Left cardiac atrium (tissue), 4 donors: Measurements from ENCODE around the gene BBS1. TPM values are rescaled to one million over a fixed set of nuclear protein-coding genes. Genes with fewer than 3 reads are reported as not detected.
A peak's percentile ranks its signal among the peaks of the same experiment; 100 is the strongest.

Experiments used
- ATAC-seq, 2 donors: fragments of 200-7000 bp; cut with Tn5 transposase; one replicate each; pipeline ENCODE4 v1.9.1; 2020; ENCODE audit warnings: mild to moderate bottlenecking in 2 of 2, moderate library complexity in 2 of 2
- DNase-seq: peaks from one replicate; pipeline ENCODE4 v3.0.0-alpha.2; 2020
- intact Hi-C, 2 donors: fragments of 100-400 bp; cut with DNase I; formaldehyde crosslinking; loops; one replicate each; pipeline versions ENCODE4 v1.14.1 to v1.15.1; 2022 to 2023
- total RNA-seq, 2 donors: library from RNA; stranded (reverse); fragmentation: NEBNext Ultra II Directional; extraction: Animal tissue kit (Norgen Biotek cat#: 25700); gene quantifications; one replicate each; pipeline ENCODE4 v1.2.1, GENCODE V29; 2021
- donor health status: DM: no; HTN: yes; CAD: no.
- donor health status: DM: no; HTN: yes; CAD: no; lungs with severe emphysema.
- donor health status: DM: yes; HTN: yes; CAD: no.
- donor health status: Dilated cardiomyopathy.

BBS1 gene
- total RNA-seq, 2 donors from 2014 or later, result 18.7 to 18.9 TPM

DNA sequence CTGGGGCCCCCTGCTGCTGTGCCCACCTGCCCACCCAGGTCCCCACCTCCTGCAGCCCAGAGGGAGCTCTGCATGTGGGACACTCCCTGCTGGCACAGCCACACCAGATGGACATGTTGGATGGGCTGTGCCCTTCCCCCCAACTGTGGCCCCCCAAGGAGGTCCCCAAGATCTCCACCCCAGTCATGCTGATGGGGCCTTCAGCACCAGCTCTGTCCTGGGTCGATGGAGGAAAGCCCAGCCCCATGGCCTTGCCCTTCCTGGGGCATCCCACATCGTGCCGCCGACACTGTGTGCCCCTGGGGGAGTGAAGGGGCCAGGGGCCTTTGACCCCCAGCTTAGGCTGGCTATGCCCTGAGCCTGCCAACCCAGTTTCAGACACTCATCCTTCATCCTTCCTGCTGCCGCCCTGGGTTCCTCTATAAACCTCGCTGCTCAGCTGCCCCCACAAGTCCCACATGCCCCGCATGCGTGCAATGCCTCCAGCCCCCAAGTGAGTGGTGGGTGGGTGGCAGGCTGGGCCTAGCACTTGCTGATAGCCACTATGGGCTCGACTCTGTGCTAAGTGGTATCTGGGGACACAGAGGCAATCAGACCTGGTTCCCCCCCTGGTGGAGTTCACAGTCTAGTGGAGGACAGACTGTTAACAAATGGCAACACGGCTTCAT lies 34.1 kb upstream of the BBS1 start:
- DNase-seq, result no peak
- ATAC-seq, result no peak
- intact Hi-C loops, result no loop called here

DNA sequence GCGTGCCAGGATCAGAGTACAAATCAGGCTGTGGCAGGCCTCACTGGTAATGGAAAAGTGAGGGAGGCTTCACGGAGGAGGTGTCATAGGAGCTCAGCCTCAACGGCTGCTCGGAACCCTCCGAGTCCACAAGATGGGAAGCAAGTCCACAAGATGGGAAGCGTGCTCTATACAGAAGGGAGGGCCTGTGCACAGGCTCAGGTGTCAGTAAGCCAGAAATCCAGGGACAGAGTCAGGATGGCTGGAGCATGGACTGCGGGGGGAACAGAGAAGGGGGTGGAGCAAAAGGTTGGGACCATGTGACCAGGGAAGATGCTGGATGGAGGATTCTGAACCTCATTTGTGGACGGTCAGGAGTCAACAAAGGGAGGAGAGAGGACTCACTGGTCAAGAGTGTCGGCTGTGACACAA lies 33.6 kb upstream of the BBS1 start:
- DNase-seq (no peak), ATAC-seq (no peak)
- intact Hi-C loops, result no loop called here

DNA sequence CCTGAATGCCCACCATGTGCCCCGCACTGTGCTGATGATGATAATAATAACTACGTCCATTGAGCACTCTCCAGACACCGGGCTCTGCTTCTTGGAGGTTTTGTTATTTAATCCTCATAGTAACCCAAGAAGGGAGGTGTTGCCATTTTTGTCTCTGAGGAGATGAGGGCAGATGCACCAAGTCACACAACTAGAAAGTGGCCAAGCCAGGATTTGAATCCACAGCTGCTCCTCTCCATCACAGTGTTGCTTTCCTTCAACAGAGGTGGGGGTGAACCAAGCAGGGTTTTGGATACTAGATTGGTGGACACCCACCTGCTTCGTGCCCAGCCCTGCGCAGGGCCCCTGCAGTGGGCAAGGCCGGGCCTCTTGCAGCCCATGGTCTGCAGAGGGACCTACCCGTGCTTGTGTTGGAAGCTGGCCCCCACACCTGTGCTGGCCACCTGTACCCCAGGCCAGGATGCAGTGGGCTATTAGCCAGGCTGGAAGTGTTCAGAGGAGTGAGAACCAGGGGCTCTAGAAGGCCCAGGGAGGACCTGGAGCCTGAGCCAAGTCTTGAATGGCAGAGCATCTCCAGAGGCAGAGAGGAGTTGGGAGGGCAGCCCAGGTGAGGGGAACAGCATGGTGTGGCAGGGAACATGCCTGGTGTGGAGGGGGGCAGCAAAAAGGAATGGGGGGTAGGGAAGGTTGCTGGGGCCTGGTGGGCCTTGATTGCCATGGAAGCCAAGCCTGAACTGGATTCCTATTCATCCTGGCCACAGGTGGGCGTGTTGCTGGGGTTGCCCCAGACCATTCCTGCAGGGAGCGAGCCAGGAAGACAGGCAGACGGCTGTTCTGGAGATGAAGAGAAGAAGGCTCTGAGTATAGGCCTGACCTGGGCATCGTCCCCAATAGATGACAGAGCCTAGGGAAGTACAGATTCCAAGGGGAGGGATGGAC lies 32.9 kb upstream of the BBS1 start:
- intact Hi-C loops, result no loop called here
- ATAC-seq, result no peak

DNA sequence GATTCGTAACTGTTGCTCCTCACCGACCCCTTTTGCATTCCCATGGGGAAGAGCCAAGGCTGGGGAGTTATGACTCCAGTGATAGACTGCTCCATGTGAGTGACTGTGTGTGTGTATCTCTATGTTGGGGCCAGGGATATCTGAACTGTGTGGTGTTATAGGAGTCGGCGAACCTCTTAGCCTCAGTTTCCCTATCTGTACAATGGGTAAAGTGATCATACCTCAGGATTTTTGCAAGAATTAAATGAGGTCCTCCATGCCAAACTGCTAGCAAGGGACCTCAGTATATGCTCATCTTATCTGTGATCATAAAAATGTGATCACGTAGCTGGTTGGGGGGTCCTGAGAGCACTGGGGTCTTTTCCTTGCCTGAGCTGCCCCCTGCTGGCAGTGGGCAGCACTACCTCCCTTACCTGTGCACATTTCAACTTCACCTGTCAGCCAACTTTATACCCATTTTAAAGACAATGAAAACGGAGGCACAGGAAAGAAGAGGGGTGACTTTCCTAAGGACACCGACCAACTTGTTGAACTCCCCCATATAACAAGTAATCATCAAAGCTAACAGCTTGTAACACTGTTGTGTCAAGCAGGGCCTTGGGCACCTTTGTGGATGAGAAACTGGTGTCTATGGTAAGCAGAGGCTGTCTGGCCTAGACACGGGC lies 31.6 kb upstream of the BBS1 start:
- no peak for DNase-seq
- intact Hi-C loops, result no loop called here
- no peak for ATAC-seq

More for the DNA sequence above, 32.9 kb upstream of the BBS1 start:
- DNase-seq, result no peak

DNA sequence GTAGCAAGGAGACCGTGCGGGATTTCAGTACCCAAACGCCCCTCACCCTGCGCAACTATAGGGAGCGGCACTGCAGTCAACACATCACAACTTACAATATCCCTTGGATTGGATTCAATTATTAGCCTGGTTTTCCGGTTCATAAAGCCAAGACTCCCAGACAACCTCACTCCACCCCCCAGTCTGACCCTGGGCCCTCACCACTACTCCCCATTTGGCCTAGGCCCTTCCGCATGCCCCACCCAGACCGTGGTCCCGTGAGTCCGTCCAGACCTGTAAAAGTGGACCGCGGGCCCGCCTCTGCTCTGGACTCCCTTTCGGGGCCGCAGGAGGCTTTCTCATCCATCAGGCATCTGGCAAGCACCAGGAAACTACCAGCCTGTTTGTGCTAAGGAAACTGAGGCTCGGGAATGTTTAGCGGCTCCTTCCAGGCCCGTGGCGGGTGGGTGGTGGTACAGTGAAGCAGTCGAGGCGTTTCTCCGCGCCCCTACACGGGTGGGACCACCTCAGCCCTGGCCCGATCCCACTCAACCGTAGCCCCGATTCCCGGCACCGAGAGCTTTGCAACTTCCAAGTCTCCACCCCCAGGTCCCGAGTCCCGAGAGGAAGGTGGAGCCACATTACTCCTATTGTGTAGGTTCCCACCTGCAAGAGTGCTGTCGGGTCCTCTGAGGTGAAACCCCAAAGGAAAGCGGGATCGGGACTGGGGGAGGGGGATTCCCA lies 30.9 kb upstream of the BBS1 start:
- ATAC-seq (peak; percentile 39 to 46), DNase-seq (peak; percentile 60)
- intact Hi-C loops, result no loop called here

DNA sequence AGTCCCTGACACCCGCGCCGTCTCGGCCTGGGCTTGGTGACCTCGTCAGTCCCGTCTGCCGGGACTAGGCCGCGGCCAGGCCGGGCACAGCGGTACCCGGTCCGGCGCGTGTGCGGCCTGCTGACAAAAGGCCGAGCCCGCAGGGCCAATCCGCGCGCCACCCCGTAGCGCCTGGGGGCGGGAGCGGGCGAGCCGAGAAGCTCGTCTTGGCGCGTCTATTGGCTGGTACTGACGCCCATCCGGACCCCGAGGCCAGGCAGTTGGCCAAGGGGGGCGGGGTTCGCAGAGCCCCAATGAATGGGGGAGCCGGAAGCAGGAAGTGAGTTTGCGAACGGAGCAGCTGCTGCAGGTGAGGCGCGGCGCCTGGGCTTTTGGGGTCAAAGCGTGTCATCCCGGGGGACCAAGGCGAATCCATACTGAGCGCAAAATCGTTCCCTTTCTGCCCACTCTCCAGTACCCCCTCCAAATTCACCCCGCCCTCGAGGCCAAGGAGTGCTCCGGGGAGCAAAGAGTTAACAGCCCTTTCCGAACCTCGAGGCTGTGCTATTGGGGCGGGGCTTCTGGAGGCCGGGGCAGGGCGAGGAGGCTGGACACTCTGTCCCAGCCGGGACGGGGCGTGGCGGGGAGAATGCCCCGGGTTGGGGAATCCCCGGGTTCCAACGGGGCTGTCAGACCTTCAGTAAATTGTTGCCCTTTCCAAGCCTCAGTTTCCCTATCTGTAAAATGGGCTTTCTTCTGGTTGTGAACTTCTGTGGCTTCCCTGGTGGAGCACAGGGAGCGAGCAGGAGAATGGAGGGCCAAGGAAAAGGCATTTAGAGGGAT lies 30.1 kb upstream of the BBS1 start, which contains the start of gene DPP3:
DPP3 (plus strand) TSS at position 318 of the 822 bp plus-strand sequence. CDS start 1,767 bp downstream, outside the sequence.
- intact Hi-C loops, result no loop called here
- ATAC-seq, result peak; percentile 96 to 98

DNA sequence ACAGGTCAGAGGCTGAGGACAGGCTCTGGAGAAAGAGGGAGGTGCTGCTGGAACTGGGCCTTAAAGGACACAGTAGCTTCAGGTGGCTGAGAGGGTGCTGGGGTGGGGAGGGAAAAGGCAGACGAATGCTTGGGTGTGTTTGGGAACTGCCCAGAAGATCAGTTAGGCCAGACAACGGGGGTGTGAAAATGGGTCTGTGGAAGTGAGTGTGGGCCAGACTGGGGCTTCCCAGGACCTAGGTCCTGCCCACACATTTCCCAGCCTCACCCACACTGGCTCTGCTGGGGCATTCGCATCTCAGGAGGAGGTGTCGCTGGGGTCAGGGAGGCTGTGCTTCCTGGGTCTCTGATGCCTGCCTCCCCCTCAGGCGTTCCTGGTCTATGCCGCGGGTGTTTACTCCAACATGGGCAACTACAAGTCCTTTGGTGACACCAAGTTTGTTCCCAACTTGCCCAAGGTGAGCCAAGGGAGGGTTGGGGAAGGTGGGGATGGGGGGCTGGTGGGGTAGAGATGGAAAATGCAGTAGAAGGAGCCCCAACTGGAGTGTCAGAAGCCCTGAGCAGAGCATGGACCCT lies 25.5 kb upstream of the BBS1 start:
- no peak for DNase-seq
- ATAC-seq, result no peak
- intact Hi-C loops, result no loop called here

More for the DNA sequence above, 30.1 kb upstream of the BBS1 start, which contains the start of gene DPP3:
- peak; percentile 98 for DNase-seq

DNA sequence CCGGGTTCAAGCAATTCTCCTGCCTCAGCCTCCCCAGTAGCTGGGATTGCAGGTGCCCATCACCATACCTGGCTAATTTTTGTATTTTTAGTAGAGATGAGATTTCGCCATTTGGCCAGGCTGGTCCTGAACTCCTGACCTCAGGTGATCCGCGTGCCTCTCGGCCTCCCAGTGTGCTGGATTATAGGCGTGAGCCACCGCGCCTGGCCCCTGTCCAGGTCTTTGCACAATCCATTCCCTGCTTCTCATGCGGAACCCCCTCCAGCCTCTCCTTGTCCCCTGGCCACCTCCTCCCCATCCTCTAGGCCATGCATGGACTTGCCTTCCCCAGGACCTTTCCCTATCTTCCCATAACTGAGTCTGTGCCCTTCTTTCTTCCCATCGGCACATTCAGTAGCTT lies 21.5 kb upstream of the BBS1 start:
- intact Hi-C loops, result no loop called here
- ATAC-seq, result no peak

DNA sequence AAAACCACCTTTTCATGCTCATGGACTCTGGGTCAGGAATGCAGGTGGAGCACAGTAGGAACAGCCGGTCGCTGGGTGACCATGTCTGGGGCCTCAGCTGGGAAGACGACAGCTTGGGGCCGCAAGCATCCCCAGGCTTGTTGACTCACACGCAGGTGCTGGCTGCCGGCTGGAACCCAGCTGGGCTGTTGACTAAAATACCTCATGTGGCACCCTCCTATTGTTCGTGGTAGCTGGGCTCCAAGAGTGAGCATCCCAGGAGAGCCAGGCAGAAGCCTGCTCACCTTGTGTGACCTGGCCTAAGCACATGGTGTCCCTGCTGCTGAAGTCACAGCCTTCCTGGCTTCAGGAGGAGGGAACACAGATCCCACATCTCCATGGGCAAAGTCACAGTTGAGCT lies 20.8 kb upstream of the BBS1 start:
- DNase-seq (no peak), ATAC-seq (no peak)
- intact Hi-C loops, result no loop called here

More for the DNA sequence above, 21.5 kb upstream of the BBS1 start:
- no peak for DNase-seq

DNA sequence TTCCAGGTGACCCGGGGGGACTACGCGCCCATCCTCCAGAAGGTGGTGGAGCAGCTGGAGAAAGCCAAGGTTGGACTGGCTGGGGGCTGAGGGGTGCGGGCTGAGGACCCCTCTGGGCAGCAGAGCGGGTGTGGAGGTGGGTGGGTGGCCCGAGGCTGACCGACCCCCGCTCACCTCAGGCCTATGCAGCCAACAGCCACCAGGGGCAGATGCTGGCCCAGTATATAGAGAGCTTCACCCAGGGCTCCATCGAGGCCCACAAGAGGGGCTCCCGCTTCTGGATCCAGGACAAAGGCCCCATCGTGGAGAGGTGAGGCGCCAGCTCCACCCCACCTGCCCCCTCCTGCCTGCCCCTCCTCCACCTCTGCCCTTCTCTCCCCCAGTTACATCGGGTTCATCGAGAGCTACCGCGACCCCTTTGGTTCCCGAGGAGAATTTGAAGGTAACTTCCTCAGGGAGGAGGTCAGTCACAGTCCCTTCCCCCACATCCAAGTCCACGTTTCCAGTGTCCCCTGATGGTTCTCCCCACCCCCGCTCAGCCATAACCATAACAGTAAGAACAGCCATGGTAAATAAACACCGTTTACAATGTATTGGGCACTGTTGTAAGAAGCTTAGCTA lies 19.0 kb upstream of the BBS1 start:
- intact Hi-C loops, result no loop called here
- no peak for ATAC-seq
- no peak for DNase-seq

DNA sequence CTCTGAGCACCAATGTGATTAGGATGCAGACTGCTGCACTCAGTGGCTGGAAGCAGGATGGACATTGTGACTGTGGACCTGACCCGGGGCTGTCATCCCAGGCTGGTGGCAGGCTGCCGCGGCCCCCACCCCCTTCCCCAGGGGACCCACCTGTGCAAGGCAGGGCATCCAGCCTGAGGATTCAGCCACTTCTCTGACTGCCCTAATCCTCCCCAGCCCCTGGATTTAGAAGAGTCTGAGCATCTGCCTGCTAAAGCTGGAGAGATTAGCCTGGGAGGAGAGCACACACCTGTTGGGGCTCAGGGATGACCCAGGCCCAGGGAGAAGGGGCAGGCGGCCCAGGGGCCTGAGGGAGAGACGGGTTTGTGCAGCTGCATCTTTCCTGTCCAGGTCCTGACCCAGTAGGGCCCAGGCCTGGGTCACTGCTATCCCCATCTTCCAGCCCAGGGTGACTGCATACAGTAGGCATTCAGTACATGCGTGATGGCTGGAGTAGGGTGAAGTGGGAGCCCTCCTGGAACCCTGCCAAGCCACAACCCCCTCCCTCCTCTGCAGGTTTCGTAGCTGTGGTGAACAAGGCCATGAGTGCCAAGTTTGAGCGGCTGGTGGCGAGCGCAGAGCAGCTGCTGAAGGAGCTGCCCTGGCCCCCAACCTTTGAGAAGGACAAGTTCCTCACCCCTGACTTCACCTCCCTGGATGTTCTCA lies 18.1 kb upstream of the BBS1 start:
- no peak for ATAC-seq
- no peak for DNase-seq
- intact Hi-C loops, result no loop called here

DNA sequence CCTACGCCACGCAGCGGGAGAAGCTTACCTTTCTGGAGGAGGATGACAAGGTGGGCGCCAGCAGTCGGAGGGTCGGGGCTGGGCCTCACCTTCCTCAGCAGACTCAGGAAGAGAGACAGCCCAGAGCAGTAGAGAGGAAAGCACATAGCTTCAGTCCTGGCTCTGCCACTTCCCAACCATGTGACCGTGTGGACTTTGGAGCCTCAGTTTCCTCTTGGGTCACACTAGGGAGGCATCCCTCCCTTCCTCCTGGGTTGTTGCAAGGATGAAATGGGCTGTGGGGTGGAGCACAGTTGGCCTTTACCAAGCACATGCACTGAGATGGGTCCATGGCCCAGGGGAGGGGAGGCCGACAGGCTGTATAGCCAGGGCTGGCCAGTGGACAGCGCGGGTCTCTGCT lies 17.3 kb upstream of the BBS1 start:
- ATAC-seq (peak in 1 of 2 donors; percentile 27), DNase-seq (no peak)
- intact Hi-C loops, result no loop called here

DNA sequence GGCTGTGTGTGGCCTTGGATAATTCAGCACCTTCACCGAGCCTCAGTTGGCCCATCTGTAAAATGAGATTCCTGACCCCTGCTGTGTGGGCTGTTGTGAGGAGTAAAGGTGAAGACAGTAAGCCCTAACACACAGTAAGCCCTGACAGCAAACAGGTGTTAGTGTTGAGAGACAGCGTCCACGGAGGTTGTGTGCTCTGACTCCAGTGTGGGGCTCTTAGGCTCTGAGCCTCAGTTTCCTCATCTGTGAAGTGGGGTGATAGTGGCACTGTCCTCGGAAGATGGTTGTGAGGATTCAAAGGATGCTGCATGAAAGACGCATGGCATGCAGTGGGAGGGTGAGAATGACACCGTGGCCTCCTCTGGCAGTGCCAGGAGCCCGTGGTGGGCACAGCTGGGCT lies 16.0 kb upstream of the BBS1 start:
- intact Hi-C loops, result no loop called here
- DNase-seq (no peak), ATAC-seq (no peak)

DNA sequence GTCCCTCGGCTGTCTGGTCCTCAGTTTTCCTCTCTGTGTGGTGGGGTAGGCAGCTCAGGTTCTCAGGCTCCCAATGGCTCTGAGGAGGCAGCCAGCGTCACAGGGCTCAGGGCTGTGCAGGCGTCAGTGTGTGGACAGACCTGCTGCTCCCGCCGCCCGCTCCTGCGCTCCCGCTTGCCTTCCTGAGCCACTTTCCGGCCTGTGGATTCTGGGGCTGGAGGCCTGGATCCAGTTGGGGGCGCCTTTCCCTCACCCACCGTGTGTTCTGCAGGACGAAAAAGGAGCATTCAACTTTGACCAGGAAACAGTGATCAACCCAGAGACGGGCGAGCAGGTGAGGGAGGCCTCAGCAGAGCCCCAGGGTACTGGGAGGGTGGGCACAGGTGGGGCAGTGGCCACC lies 15.5 kb upstream of the BBS1 start:
- no peak for DNase-seq
- intact Hi-C loops, result no loop called here
- ATAC-seq, result no peak

DNA sequence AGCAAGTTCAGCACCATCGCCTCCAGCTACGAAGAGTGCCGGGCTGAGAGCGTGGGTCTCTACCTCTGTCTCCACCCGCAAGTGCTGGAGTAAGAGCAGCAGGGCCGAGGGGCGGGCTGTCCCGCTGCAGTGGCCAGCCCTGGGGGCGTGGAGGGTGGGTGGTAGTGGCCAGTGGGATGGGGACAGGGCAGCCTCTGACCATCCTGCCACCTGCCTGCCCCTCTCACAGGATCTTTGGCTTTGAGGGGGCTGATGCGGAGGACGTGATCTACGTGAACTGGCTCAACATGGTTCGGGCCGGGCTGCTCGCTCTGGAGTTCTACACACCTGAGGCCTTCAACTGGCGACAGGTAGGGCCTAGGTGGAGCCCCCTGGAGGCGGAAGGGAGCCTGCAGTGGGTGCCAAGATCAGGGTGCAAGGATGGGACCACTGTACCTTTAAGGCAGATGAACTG lies 15.0 kb upstream of the BBS1 start:
- intact Hi-C loops, result no loop called here
- ATAC-seq, result no peak
- DNase-seq, result no peak

DNA sequence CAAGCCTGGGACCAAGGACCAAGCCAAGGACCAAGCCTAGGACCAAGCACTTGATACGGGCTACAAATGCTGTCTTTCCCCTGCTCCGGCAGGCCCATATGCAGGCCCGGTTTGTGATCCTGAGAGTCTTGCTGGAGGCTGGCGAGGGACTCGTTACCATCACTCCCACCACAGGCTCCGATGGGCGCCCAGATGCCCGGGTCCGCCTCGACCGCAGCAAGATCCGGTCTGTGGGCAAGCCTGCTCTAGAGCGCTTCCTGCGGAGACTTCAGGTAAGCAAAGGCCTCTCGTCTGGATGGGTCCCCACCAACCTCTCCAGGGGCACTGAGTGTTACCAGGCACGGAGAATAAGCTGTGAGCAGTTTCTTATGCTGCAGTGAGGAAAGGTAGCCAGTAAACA lies 13.2 kb upstream of the BBS1 start:
- no peak for ATAC-seq
- intact Hi-C loops, result no loop called here
- DNase-seq, result no peak

DNA sequence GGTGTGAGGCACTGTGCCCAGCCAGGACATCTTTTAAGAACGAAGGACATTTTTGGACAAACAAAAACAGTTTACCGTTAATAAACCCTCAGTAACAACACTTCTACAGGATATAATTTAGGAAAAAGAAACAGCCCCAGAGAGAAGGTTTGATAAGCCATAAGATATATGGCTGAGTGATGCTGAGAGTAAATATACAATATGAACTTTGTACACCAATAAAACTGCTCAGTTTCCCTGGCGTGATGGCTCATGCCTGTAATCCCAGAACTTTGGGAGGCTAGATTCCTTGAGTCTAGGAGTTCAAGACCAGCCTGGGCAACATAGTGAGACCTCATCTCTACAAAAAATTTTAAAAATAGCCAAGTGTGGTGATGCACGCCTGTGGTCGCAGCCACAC lies 11.9 kb upstream of the BBS1 start:
- no peak for ATAC-seq
- intact Hi-C loops, result no loop called here
- DNase-seq, result no peak
